Activated CD8-positive, alpha-beta memory T cell treated with anti-CD3 and anti-CD28 coated beads for 36 hours (primary cell): ENCODE measurements around the gene KRTAP6-3. TPM values are rescaled to one million over a fixed set of nuclear protein-coding genes. Genes with fewer than 3 reads are reported as not detected.

Experiments used
- CTCF ChIA-PET: fragments of 350-600 bp; sonication (Branson Sonifier 250); formaldehyde crosslinking; loops from one replicate; lab custom pipeline; 2021; ENCODE audit warnings: antibody characterized with exemption; lab: Charles Lee
- POLR2A ChIA-PET: fragments of 350-600 bp; sonication (Branson Sonifier 250); formaldehyde crosslinking; loops from one replicate; lab custom pipeline; 2021; ENCODE audit warnings: antibody characterized with exemption; lab: Charles Lee
- total RNA-seq, 2 experiments: library from RNA; stranded (reverse); gene quantifications; one replicate each; pipeline ENCODE4 v1.2.3, GENCODE V29; 2021

The KRTAP6-3 gene
- total RNA-seq, 2 experiments from 2014 or later: not detected

GRCh38 chr21:30620522-30620921, 28.3 kb downstream of the KRTAP6-3 start, which contains the start of gene KRTAP20-4:
TSS of gene KRTAP20-4 (plus strand) at chr21:30620627.
- ChIA-PET CTCF (no interaction called here), POLR2A (interaction anchor here (0.5 kb wide), 1 partner anchor 447 kb away, joined by 3 read pairs; no protein-coding TSS in a partner anchor)

GRCh38 chr21:30623362-30623761, 31.1 kb downstream of the KRTAP6-3 start:
- ChIA-PET CTCF (no interaction called here), POLR2A (no interaction called here)

GRCh38 chr21:30625449-30626165, 33.4 kb downstream of the KRTAP6-3 start:
- CTCF ChIA-PET: no interaction called here
- POLR2A ChIA-PET: no interaction called here

- POLR2A ChIA-PET: no interaction called here
- CTCF ChIA-PET: no interaction called here
Measured at GRCh38 chr21:30628109-30628508, 35.9 kb downstream of the KRTAP6-3 start.

- CTCF ChIA-PET: no interaction called here
Measured at GRCh38 chr21:30629200-30629599, 37.0 kb downstream of the KRTAP6-3 start.

GRCh38 chr21:30634906-30635305, 42.7 kb downstream of the KRTAP6-3 start, which contains the start of gene KRTAP20-2:
TSS of gene KRTAP20-2 (plus strand) at chr21:30635206. CDS start at chr21:30635264, 58 bp downstream.
- ChIA-PET POLR2A (no interaction called here), CTCF (no interaction called here)

More at GRCh38 chr21:30629200-30629599, 37.0 kb downstream of the KRTAP6-3 start:
- POLR2A ChIA-PET: no interaction called here

GRCh38 chr21:30638686-30639085, 46.4 kb downstream of the KRTAP6-3 start:
- POLR2A ChIA-PET: no interaction called here

GRCh38 chr21:30642564-30642963, 50.3 kb downstream of the KRTAP6-3 start, which contains the start of gene KRTAP20-3:
TSS of gene KRTAP20-3 (plus strand) at chr21:30642864.
- POLR2A ChIA-PET: interaction anchor here (1.2 kb wide), 1 partner anchor 194 kb away, joined by 3 read pairs; no protein-coding TSS in a partner anchor
- CTCF ChIA-PET: no interaction called here

More at GRCh38 chr21:30638686-30639085, 46.4 kb downstream of the KRTAP6-3 start:
- CTCF ChIA-PET: no interaction called here

Other genes starting within 250 kb of the KRTAP6-3 start
- gene KRTAP23-1, start 243.8 kb upstream of the KRTAP6-3 start, total RNA-seq: not detected
- not detected for gene KRTAP13-2, start 220.2 kb upstream of the KRTAP6-3 start, total RNA-seq
- gene KRTAP13-1, start 196.4 kb upstream of the KRTAP6-3 start, total RNA-seq: not detected
- gene KRTAP13-3, start 166.5 kb upstream of the KRTAP6-3 start, total RNA-seq: not detected
- not detected for gene KRTAP13-4, start 162.2 kb upstream of the KRTAP6-3 start, total RNA-seq
- not detected for gene KRTAP15-1, start 152.2 kb upstream of the KRTAP6-3 start, total RNA-seq
- gene KRTAP19-1, start 112.1 kb upstream of the KRTAP6-3 start, total RNA-seq: not detected
- gene KRTAP19-2, start 105.0 kb upstream of the KRTAP6-3 start, total RNA-seq: not detected
- not detected for gene KRTAP19-3, start 100.4 kb upstream of the KRTAP6-3 start, total RNA-seq
- not detected for gene KRTAP19-4, start 95.3 kb upstream of the KRTAP6-3 start, total RNA-seq
- not detected for gene KRTAP19-5, start 90.3 kb upstream of the KRTAP6-3 start, total RNA-seq
- not detected for gene KRTAP19-6, start 50.6 kb upstream of the KRTAP6-3 start, total RNA-seq
- gene KRTAP19-7, start 31.1 kb upstream of the KRTAP6-3 start, total RNA-seq: not detected
- not detected for gene KRTAP22-2, start 2.0 kb upstream of the KRTAP6-3 start, total RNA-seq
- not detected for gene KRTAP6-2, start 6.5 kb downstream of the KRTAP6-3 start, total RNA-seq
- gene KRTAP22-1, start 8.6 kb downstream of the KRTAP6-3 start, total RNA-seq: not detected
- not detected for gene KRTAP6-1, start 21.5 kb downstream of the KRTAP6-3 start, total RNA-seq
- gene KRTAP20-1, start 24.0 kb downstream of the KRTAP6-3 start, total RNA-seq: not detected
- not detected for gene KRTAP20-4, start 28.2 kb downstream of the KRTAP6-3 start, total RNA-seq
- not detected for gene KRTAP20-2, start 42.8 kb downstream of the KRTAP6-3 start, total RNA-seq
- gene KRTAP20-3, start 50.4 kb downstream of the KRTAP6-3 start, total RNA-seq: not detected
- gene KRTAP21-3, start 126.3 kb downstream of the KRTAP6-3 start, total RNA-seq: not detected
- not detected for gene KRTAP21-2, start 154.8 kb downstream of the KRTAP6-3 start, total RNA-seq
- gene KRTAP21-1, start 163.0 kb downstream of the KRTAP6-3 start, total RNA-seq: not detected
- not detected for gene KRTAP8-1, start 220.8 kb downstream of the KRTAP6-3 start, total RNA-seq
- gene KRTAP7-1, start 237.3 kb downstream of the KRTAP6-3 start, total RNA-seq: not detected